ENCODE data around the gene FOXP2.

- TF ChIP-seq CTCF (IDR thresholded peaks at IDR 0.05; ENCODE audit: extremely low read depth in 1 of 2, insufficient read depth in 1 of 2, low read depth in 1 of 2, low read length in 2 of 2) (no peak), POLR2A (IDR thresholded peaks at IDR 0.05; ENCODE audit: low read depth, low read length) (no peak), MYC (IDR thresholded peaks at IDR 0.05; ENCODE audit: low read depth, low read length) (no peak), EZH2 (IDR thresholded peaks at IDR 0.05; ENCODE audit: borderline replicate concordance, low read depth, low read length, severe bottlenecking) (no peak), POLR2AphosphoS5 (IDR thresholded peaks at IDR 0.05; ENCODE audit: insufficient read depth, low read depth, low read length) (no peak), JUN (IDR thresholded peaks at IDR 0.05; ENCODE audit: borderline replicate concordance, insufficient read depth, insufficient read length, low read depth) (no peak), FOS (IDR thresholded peaks at IDR 0.05; ENCODE audit: borderline replicate concordance, insufficient read depth, low read length) (no peak), MAX (IDR thresholded peaks at IDR 0.05; ENCODE audit: insufficient read depth, insufficient read length) (no peak), GATA2 (IDR thresholded peaks at IDR 0.05; ENCODE audit: insufficient read depth, insufficient read length, low read depth, low read length) (no peak)
These were observed 11.6 kb upstream of the FOXP2 start for GRCh38 chr7:114402876-114403635.

Data from endothelial cell of umbilical vein (primary cell).